HK-2 (cell line): Measurements from ENCODE around the gene SKA2.
A peak's percentile ranks its signal among the peaks of the same experiment; 100 is the strongest.
"Not testable (repeated sequence)": the region's sequence is repeated elsewhere in the genome, so short reads cannot be mapped to it uniquely, and the experiment has no call there.

Experiments used
- DNase-seq: peaks from one replicate; pipeline ENCODE4 v3.0.0-alpha.2; 2018; ENCODE audit not compliant: unreplicated experiment

The SKA2 gene

DNA sequence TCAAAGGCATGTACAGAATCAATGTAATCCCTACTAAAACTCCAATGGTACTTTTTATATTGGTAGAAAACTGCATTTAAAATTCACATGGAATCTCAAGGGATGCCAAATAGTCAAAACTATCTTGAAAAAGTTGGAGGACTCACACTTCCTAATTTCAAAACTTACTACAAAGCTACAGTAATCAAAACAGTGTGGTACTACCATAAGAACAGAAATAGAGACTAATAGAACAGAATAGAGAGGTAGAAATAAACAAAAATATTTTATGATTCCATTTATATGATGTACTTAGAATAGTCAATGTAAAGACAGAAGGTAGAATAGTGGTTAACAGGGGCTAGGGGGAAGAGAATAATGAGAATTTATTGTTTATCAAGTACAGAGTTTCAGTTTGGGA lies 57.1 kb downstream of the SKA2 start:
- DNase-seq: no peak

DNA sequence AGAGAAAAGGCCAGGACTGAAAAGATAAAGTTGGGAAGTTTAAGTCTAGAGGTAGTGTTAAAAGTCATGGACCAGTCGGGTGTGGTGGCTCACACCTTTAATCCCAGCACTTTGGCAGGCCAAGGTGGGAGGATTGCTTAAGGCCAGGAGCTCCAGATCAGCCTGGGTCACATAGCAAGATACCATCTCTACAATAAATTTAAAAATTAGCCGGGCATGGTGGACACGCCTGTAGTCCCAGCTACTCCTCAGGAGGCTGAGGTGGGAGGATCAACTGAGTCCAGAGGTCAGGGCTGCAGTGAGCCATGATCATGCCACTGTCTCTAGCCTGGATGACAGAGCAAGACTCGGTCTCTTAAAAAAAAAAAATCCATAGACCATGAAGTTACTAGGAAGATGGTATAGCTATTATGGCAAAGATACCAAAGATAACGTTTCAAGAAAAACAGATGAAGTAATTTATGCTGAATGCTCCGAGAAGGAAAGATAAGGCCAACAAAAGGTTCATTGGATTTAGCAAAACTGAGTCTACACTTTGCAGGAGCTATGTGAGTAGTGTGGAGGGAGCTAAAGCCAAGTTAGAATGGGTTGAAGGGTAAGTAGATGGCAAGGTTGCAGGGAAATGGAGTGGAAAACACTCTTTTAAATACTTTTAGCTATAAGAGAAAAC lies 60.0 kb downstream of the SKA2 start:
- no peak for DNase-seq

DNA sequence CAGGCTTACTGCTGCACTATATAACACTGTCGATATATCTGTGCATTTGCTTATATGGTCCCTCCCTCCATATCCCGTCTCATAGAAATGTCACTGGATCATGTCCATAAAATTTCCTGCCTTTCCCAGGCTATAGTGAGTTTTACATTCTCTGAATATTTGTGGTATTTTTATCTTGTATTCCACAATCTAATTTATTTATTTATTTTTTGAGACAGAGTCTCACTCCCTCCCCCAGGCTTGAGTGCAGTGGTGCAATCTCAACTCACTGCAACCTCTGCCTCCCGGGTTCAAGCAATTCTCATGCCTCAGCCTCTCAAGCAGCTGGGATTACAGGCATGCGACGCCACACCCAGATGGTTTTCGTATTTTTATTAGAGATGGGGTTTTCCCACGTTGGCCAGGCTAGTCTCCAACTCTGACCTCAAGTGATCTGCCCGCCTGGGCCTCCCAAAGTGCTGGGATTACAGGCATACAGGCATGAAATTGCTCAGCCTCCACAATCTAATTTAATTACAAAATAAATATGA lies 61.2 kb downstream of the SKA2 start:
- DNase-seq: peak; percentile 65

DNA sequence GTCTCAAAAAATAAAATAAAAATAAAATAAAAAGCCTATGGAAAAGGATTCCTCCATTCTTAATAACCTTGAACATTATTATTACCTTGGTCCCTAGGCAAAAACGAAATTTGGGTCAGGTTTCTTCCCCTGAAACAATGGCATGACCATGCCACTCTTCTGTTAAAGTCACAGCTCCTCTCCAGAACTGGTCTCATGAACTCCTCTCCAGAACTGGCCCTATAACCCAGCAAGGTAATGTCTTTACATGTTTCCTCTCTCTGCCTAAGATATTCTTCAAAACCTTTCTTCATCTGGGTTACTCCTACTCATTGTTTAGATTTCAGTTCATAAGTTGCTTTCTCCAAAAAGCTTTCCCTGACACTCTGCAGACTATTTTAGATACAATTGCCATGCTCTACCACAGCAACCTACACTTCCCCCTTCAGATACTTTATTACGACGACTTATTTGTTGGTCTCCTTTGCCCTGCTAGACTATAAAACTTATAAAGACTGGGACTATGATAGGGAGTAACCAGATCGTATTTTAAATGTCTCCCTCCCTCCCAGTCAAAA lies 61.8 kb downstream of the SKA2 start:
- DNase-seq: no peak

DNA sequence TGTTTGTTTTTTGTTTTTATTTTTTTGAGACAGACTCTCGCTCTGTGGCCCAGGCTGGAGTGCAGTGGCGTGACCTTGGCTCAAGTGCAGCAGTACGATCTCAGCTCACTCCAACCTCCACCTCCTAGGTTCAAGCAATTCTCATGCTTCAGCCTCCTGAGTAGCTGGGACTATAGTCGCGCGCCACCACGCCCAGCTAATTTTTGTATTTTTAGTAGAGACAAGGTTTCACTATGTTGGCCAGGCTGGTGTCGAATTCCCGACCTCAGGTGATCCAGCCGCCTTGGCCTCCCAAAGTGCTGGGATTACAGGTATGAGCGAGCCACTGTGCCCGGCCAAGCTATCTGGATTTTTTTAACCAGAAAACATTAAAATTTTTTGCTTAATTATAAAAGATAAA lies 64.4 kb downstream of the SKA2 start:
- not testable (repeated sequence) for DNase-seq

DNA sequence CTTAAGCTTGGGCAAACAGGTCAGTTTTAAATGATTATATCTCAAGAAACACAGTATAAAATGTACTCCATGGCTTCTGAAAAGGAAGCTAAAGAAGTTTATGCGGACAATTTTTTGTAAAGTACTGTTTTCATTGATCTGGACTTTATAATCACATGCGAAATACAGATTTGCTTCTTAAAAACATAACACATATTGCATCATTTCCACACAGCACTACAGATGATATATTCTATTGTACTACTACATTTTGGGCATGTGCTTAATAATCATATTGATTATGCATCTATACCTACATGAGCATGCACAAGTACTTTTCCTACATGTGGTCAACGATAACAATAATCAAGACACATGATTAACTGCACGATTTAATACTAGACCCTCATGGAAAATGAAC lies 70.8 kb downstream of the SKA2 start:
- no peak for DNase-seq

DNA sequence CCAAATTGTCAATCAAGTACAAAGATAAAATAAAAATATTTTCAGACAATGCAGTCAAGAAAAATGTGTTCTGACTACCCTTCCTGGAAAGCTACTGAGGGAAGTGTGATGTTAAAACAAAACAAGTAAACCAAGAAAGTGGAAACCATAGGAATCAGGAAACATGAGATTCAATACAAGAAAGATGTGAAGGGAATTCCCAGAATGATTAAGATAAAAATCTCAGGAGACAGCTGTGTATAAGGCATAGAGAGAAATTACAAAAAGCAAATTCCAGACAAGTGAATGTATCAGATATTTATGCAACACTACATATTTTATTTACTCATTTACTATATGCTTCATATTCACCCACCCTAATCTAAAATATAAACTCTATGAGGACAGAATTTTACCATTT lies 80.5 kb downstream of the SKA2 start:
- no peak for DNase-seq

DNA sequence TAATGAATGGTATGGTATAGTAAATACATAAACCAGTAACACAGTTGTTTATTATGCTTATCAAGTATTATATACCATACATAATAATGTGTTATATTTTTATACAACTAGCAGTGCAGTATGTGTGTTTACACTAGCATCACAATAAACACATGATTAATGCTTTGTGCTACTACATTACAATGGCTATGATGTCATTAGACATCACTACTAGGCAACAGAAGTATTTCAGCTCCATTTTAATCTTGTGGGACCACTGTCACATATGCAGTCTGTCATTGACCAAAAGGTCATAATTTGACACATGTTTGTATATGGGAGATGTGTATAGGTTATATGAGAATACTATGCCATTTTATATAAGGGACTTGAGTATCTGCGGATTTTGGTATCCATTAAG lies 81.0 kb downstream of the SKA2 start:
- no peak for DNase-seq

DNA sequence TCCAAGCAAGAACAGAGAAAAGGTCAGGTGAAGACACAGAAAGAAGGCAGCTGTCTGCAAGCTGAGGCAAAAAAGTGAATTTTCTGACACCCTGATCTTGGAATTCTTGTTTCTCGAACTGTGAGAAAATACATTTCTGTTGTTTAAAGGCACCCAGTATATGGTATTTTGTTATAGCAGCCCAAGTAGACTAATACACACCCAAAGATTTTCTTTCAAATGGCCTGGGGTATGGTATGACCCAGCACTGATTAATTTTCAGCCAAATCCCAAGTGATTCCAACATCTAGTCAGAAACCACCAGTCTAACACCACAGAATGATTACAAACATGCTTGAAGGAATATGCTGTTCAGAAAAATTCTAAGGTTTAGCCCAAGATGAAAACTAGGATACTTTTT lies 85.1 kb downstream of the SKA2 start:
- DNase-seq: no peak

DNA sequence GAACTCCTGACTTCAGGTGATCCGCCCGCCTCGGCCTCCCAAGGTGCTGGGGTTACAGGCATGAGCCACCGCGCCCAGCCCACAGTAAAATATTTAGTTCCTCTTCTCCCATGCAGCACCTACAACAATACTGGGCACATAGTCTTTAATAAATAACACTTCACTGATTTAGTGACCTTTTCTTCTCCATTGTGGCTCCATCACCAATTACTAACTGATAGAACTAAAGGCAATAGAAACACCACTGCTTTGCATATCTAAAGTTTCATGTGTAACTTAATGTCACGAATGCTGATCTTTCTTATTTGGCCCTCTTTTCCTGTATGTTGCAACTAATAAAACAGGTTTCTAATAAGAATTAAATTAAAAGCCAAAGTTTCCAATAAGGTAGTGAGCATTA lies 87.2 kb downstream of the SKA2 start:
- no peak for DNase-seq

DNA sequence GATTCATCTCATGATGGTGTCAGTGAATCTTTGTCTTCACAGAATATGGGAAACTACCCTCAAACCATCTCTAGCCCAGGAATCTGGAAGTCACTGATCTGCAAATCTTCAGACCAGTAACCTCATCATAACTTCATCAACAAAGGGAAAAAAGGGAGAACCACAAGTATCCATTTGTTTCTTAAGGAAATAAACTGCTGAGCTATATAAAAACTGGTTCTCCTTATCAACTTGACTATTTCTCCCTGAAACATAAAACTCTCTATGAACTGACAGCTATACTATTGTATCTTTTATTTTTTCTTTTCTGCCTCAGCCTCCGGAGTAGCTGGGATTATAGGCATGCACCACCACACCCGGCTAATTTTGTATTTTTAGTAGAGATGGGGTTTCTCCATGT lies 87.6 kb downstream of the SKA2 start:
- no peak for DNase-seq

DNA sequence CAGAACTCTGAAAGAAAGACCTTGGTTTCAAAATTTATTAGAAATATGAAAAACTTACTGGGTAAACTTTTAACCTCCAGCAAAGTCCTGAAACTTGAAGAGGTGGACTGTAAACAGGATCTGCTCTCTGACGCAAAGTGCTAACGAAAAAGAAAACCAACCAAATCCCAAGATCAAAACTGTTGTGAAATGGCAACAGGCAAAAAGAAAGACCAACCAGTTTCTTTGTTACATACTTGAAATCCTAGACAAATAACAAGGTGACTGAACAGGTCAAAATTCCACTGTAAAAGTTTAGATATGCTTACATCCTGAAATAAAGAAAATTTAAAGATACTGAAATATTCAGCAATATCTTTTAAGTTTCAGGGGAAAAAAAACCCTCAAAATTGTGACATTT lies 92.5 kb downstream of the SKA2 start:
- no peak for DNase-seq
